ENCODE results near the gene CRAMP1.

DNA sequence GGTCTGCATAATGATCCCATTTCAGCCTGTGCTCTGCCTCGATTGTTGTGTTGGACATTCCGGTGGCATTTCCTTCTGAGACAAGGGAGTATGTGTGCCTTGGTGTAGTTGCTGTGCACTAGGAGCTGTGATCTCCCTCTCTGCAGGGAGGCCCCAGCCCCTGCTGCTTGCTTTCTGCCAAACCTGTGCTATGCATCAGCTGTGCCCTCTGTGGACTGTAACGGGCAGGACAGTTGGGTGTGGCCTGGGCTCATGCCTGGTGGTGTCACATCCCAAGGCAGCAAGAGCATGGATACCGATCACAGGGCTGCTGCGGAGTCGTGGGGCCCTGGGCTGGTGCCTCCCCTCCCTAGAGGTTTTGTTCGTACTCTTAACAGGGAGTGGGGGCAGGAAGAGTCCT is 62.1 kb downstream of the CRAMP1 start:
- TF ChIP-seq, protein P1, sequence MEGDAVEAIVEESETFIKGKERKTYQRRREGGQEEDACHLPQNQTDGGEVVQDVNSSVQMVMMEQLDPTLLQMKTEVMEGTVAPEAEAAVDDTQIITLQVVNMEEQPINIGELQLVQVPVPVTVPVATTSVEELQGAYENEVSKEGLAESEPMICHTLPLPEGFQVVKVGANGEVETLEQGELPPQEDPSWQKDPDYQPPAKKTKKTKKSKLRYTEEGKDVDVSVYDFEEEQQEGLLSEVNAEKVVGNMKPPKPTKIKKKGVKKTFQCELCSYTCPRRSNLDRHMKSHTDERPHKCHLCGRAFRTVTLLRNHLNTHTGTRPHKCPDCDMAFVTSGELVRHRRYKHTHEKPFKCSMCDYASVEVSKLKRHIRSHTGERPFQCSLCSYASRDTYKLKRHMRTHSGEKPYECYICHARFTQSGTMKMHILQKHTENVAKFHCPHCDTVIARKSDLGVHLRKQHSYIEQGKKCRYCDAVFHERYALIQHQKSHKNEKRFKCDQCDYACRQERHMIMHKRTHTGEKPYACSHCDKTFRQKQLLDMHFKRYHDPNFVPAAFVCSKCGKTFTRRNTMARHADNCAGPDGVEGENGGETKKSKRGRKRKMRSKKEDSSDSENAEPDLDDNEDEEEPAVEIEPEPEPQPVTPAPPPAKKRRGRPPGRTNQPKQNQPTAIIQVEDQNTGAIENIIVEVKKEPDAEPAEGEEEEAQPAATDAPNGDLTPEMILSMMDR (IDR thresholded peaks at IDR 0.05; ENCODE audit: insufficient read depth, low read depth, low read length): no peak
- TF ChIP-seq EZH2 (IDR thresholded peaks at IDR 0.05; ENCODE audit: insufficient read depth, low read length): no peak
